GM12878 (cell line): ENCODE measurements around the gene EVX1. TPM values are rescaled to one million over a fixed set of nuclear protein-coding genes. Genes with fewer than 3 reads are reported as not detected.

Source experiments
- ATAC-seq: fragments of 200-7000 bp; cut with Tn5 transposase; 3 replicates; pipeline ENCODE4 v1.9.1; 2020; ENCODE audit warnings: mild to moderate bottlenecking, moderate library complexity
- BruUV-seq: library from RNA; stranded (reverse); fragments of 400-500 nt; replicated peaks from 2 replicates; lab custom pipeline; 2021; lab: Mats Ljungman, UMichigan
- CTCF ChIA-PET: fragments of 300-600 bp; sonication (Branson Sonifier 250); formaldehyde crosslinking; extraction: SDS; loops from one replicate; lab custom pipeline; 2021; ENCODE audit warnings: inconsistent platforms; lab: Yijun Ruan, JAX
- POLR2A ChIA-PET: fragments of 350-600 bp; formaldehyde crosslinking; extraction: SDS; loops from one replicate; lab custom pipeline; 2021; ENCODE audit warnings: inconsistent platforms; lab: Charles Lee
- RAD21 ChIA-PET: fragments of 300-600 bp; sonication (Branson Sonifier 250); formaldehyde crosslinking; loops from one replicate; lab custom pipeline; 2023; ENCODE audit warnings: antibody characterized with exemption; ENCODE audit not compliant: unreplicated experiment; lab: Charles Lee
- SMC1A ChIA-PET: fragments of 300-600 bp; sonication (Branson Sonifier 250); formaldehyde crosslinking; loops from one replicate; lab custom pipeline; 2023; ENCODE audit not compliant: unreplicated experiment, uncharacterized antibody; lab: Charles Lee
- DNase-seq: peaks from one replicate; pipeline ENCODE4 v3.0.0-alpha.2; 2011; ENCODE audit warnings: low read depth, low spot score
- FAIRE-seq: peaks from 3 replicates; lab custom pipeline; 2011; peaks lifted over from hg19 to GRCh38; lab: Jason Lieb, UNC
- H2AFZ ChIP-seq: 2 replicates; pipeline ENCODE4 v1.6.0; 2011; ENCODE audit warnings: low read depth, low read length, control low read depth; ENCODE audit not compliant: control insufficient read depth
- H3K27ac ChIP-seq: 2 replicates; pipeline ENCODE4 v1.5.1; 2011; ENCODE audit warnings: control low read depth; ENCODE audit not compliant: control insufficient read depth, insufficient read depth
- H3K27me3 ChIP-seq, 2 experiments: replicated peaks in 1 of 2; 2 replicates each; pipeline versions ENCODE4 v1.6.0 to v1.6.1; 2011; ENCODE audit warnings: low read length in 1 of 2; ENCODE audit not compliant: control insufficient read depth in 2 of 2, insufficient read depth in 2 of 2
- H3K36me3 ChIP-seq, 2 experiments: 2 replicates each; pipeline ENCODE4 v1.5.1; 2011; ENCODE audit warnings: low read length in 1 of 2; ENCODE audit not compliant: control insufficient read depth in 2 of 2, insufficient read depth in 2 of 2
- H3K4me1 ChIP-seq: 2 replicates; pipeline ENCODE4 v1.6.1; 2011; ENCODE audit warnings: mild to moderate bottlenecking, low read length, moderate library complexity, mixed read lengths; ENCODE audit not compliant: control insufficient read depth, insufficient read depth
- H3K4me2 ChIP-seq: 2 replicates; pipeline ENCODE4 v1.6.0; 2011; ENCODE audit warnings: control low read depth; ENCODE audit not compliant: control insufficient read depth, insufficient read depth
- H3K4me3 ChIP-seq: fragments of 200-600 bp; sonication (generic); 2 replicates; pipeline ENCODE4 v1.5.1; 2016
- H3K79me2 ChIP-seq: 2 replicates; pipeline ENCODE4 v1.6.0; 2011; ENCODE audit warnings: low read length; ENCODE audit not compliant: control insufficient read depth, insufficient read depth
- H3K9ac ChIP-seq: 2 replicates; pipeline ENCODE4 v1.8.0; 2011; ENCODE audit warnings: low read length, control low read depth, mixed read lengths; ENCODE audit not compliant: control insufficient read depth, insufficient read depth
- H3K9me3 ChIP-seq: replicated peaks from 3 replicates; pipeline ENCODE4 v1.5.1; 2011; ENCODE audit warnings: mild to moderate bottlenecking, low read length; ENCODE audit not compliant: control insufficient read depth, insufficient read depth
- H4K20me1 ChIP-seq: 2 replicates; pipeline ENCODE4 v1.6.0; 2011; ENCODE audit not compliant: control insufficient read depth, insufficient read depth
- GABPA ChIP-seq: IDR thresholded peaks from 2 replicates; pipeline ENCODE4 v1.6.1; 2014; ENCODE audit warnings: antibody characterized with exemption, low read depth, mild to moderate bottlenecking, inconsistent platforms
- IKZF1 ChIP-seq: fragments of 450-650 bp; conservative IDR thresholded peaks from 2 replicates; pipeline ENCODE4 v1.6.1; 2017; ENCODE audit warnings: antibody characterized with exemption, mild to moderate bottlenecking
- RAD51 ChIP-seq: fragments of 450-650 bp; IDR thresholded peaks from 2 replicates; pipeline ENCODE4 v1.6.1; 2016; ENCODE audit warnings: moderate library complexity, mild to moderate bottlenecking, inconsistent platforms
- SPI1 ChIP-seq: IDR thresholded peaks from 2 replicates; pipeline ENCODE4 v1.6.1; 2011; ENCODE audit warnings: low read depth, mild to moderate bottlenecking, low read length, moderate library complexity, borderline replicate concordance; ENCODE audit not compliant: insufficient read depth
- STAT1 ChIP-seq: fragments of 450-650 bp; conservative IDR thresholded peaks from 2 replicates; pipeline ENCODE4 v1.6.1; 2014; ENCODE audit warnings: antibody characterized with exemption, mild to moderate bottlenecking
- WGBS: methylation state at CpG from one replicate; pipeline ENCODE4 v1.1.6; 2016; ENCODE audit warnings: low lambda C conversion rate; ENCODE audit not compliant: insufficient replicate concordance, insufficient coverage; ENCODE audit errors: missing lambda C conversion rate; 5-methylcytosine and 5-hydroxymethylcytosine counted together
- in situ Hi-C: fragments of 300-500 bp; cut with MboI; formaldehyde crosslinking; loops from 9 replicates; pipeline ENCODE4 v1.14.3; 2018; ENCODE audit warnings: mixed read lengths
- intact Hi-C: fragments of 100-400 bp; cut with micrococcal nuclease; formaldehyde crosslinking; loops from one replicate; pipeline ENCODE4 v1.14.2; 2022; ENCODE audit not compliant: unreplicated experiment
- polyA plus RNA-seq, 11 experiments: library from polyadenylated mRNA; depleted of rRNA in 4 of 11; unstranded in 6 of 11; stranded (reverse) in 5 of 11; fragments of >200 nt; fragmentation: Nextera tagmentation in 4 of 11; fragmentation: Illumina TruSeq in 1 of 11; extraction: Ambion mirVana in 4 of 11; extraction: Trizol in 1 of 11; gene quantifications; 1 replicate in 1 of 11; 2 replicates in 10 of 11; pipeline versions ENCODE4 v1.2.1 to v1.2.3, GENCODE V29; 2011 to 2016; ENCODE audit warnings: inconsistent platforms in 2 of 11, missing spikeins in 2 of 11, low read depth in 1 of 11
- total RNA-seq, 4 experiments: library from RNA; depleted of rRNA in 3 of 4; stranded (reverse); fragments of >200 nt in 3 of 4; fragmentation: Illumina TruSeq in 1 of 4; extraction: Trizol in 1 of 4; gene quantifications; 2 replicates each; pipeline versions ENCODE4 v1.2.1 to v1.2.3, GENCODE V29; 2013 to 2021
- TF ChIP-seq, protein P1 (sequence below): fragments of 450-650 bp; IDR thresholded peaks from 2 replicates; pipeline ENCODE4 v1.6.1; 2018; ENCODE audit warnings: mild to moderate bottlenecking, low read depth, moderate library complexity; ENCODE audit not compliant: partially characterized antibody
- TF ChIP-seq, protein P2 (sequence below): IDR thresholded peaks from 2 replicates; pipeline ENCODE4 v1.6.1; 2011; ENCODE audit warnings: borderline replicate concordance, low read depth, mild to moderate bottlenecking, moderate library complexity, mixed read lengths, low read length; ENCODE audit not compliant: insufficient read depth; ENCODE audit errors: extremely low read length

EVX1 gene
- total and polyA plus RNA-seq, 10 of the 15 experiments (the other 5 are each of a cell fraction or from before 2014, with no cell fraction given) = not detected

DNA sequence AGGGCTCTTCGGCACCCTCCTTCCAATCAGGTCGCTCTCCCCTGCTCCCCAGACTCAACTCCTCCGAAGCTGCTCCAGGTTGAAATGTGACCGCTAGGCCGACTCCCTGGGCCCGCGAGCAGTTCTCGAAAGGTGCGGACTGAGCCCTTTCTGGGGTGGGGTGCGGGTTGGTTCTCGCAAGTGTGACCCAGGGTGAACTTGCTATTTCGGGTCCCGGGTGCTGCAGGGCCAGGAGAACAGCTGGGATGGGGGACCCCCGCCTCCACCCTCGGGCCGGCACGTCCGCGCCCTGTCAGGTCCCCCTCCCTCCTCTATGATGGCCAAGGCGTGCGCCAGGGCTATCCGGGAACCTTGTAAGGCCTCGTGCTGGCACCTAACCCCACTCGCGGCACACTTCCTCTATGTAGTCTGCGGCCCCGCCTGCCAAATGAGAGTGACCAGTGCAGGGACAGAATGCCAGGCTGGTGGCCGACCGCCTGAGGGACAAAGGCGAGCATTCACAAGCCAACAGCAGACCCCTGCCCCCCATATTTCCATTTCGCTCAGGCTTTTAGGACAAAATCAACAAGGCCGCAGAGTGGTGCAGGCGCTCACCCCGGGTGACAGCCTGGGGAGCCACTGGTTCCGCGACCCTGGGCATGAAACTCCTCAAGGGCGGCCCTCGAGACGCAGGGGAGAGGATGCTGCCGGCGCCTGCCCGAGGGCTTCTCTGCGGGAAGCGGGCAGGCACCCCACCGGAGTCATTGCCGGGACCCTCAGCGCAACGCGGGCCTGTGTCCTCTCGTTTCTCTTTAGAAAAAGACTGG lies 29.0 kb upstream of the EVX1 start:
- no peaks in the 10 kb centered on the region for H3K36me3 ChIP-seq

More for the DNA sequence above, 29.0 kb upstream of the EVX1 start:
- FAIRE-seq (no peak), ATAC-seq (no peak), DNase-seq (no peak)
- BruUV-seq = no TSS peak
- SMC1A ChIA-PET = no interaction called here
- Histone ChIP-seq H3K4me2 (no peak overlapping the region), H3K9me3 (no peaks in the 10 kb centered on the region), H3K4me3 (no peak overlapping the region), H2AFZ (no peak overlapping the region), H3K79me2 (no peaks in the 10 kb centered on the region), H3K4me1 (no peaks in the 10 kb centered on the region), H3K9ac (no peak overlapping the region), H4K20me1 (no peaks in the 10 kb centered on the region; the same call in 1 of the 2 replicates), H3K27ac (no peak overlapping the region), H3K27me3 (peaks cover 1 to 11% of the 10 kb centered on the region in 2 experiments)
- no peak for TF ChIP-seq STAT1
- TF ChIP-seq, protein P1, sequence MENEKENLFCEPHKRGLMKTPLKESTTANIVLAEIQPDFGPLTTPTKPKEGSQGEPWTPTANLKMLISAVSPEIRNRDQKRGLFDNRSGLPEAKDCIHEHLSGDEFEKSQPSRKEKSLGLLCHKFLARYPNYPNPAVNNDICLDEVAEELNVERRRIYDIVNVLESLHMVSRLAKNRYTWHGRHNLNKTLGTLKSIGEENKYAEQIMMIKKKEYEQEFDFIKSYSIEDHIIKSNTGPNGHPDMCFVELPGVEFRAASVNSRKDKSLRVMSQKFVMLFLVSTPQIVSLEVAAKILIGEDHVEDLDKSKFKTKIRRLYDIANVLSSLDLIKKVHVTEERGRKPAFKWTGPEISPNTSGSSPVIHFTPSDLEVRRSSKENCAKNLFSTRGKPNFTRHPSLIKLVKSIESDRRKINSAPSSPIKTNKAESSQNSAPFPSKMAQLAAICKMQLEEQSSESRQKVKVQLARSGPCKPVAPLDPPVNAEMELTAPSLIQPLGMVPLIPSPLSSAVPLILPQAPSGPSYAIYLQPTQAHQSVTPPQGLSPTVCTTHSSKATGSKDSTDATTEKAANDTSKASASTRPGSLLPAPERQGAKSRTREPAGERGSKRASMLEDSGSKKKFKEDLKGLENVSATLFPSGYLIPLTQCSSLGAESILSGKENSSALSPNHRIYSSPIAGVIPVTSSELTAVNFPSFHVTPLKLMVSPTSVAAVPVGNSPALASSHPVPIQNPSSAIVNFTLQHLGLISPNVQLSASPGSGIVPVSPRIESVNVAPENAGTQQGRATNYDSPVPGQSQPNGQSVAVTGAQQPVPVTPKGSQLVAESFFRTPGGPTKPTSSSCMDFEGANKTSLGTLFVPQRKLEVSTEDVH = no peak
- no peak for TF ChIP-seq IKZF1
- TF ChIP-seq GABPA = no peak
- TF ChIP-seq, protein P2, sequence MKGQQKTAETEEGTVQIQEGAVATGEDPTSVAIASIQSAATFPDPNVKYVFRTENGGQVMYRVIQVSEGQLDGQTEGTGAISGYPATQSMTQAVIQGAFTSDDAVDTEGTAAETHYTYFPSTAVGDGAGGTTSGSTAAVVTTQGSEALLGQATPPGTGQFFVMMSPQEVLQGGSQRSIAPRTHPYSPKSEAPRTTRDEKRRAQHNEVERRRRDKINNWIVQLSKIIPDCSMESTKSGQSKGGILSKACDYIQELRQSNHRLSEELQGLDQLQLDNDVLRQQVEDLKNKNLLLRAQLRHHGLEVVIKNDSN = no peak
- no peak for TF ChIP-seq SPI1
- TF ChIP-seq RAD51 = no peak
- CTCF ChIA-PET = no interaction called here
- intact Hi-C loops (loop anchor here (5.0 kb wide), 1 partner anchor 364 kb away; no protein-coding TSS in a partner anchor), in situ Hi-C loops (no loop called here)
- WGBS = 46% methylated on average over 50 of the region's 50 CpGs
- POLR2A ChIA-PET = no interaction called here
- RAD21 ChIA-PET = no interaction called here
